ENCODE data around the gene PEPD.

PEPD gene

GRCh38 chr19:33375837-33376159 lies 145.8 kb downstream of the PEPD start:
- no peaks in the 10 kb centered on the region for H3K27me3 Mint-ChIP-seq
- DNase-seq (no peak), ATAC-seq (no peak)
- H3K9me3 Mint-ChIP-seq: no peaks in the 10 kb centered on the region
- H3K27ac Mint-ChIP-seq: peak overlapping the region in 1 of 2 donors; percentile 97
- H3K4me1 Mint-ChIP-seq: peaks cover 60% of the 10 kb centered on the region
- peak overlapping the region; percentile 83 to 95 for H3K4me3 Mint-ChIP-seq

DNA sequence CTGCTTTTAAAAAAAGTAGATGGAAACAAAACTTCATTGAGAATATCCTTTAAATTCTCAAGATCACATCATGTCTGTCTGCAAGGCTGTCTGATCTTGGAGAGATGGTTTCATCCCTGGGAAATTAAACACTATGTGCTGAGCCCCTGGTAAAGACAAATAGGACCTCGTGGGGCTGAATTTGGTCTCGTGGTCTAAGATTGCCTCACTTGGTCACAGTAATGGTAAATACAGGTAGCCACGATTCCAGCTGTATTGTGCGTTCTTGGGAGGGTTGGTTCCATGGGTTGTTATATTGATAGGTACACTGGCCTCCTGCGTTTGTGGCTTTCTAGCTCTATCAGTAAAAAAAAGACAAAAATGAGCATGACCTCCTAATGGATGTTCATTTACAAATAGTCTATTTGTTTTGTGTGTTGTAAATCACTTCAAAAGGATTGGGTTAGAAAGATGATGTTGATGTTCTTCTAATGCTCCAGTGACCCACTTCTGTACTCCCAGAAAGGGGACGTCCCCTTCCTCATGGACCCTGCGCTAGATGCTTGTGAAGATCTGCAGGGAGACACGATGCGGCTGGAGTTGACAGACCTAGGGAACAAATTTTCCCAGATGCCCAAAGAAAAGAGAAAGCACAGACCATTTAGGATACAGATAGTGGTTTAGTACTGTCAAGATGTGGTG lies 146.3 kb downstream of the PEPD start:
- no peak for ATAC-seq
- peaks cover 58% of the 10 kb centered on the region for H3K4me1 Mint-ChIP-seq

GRCh38 chr19:33374236-33374714 lies 147.3 kb downstream of the PEPD start:
- Mint-ChIP-seq H3K4me1 (peaks cover 57% of the 10 kb centered on the region), H3K27ac (peak overlapping the region; percentile 97 to 98), H3K9me3 (no peaks in the 10 kb centered on the region), H3K4me3 (peak overlapping the region; percentile 83 to 95), H3K27me3 (no peaks in the 10 kb centered on the region)
- ATAC-seq (no peak), DNase-seq (peak in 1 of 2 donors; percentile 32)

More for the DNA sequence above, 146.3 kb downstream of the PEPD start:
- no peaks in the 10 kb centered on the region for H3K9me3 Mint-ChIP-seq
- DNase-seq: no peak
- peak overlapping the region; percentile 83 to 95 for H3K4me3 Mint-ChIP-seq
- no peaks in the 10 kb centered on the region for H3K27me3 Mint-ChIP-seq
- peak overlapping the region; percentile 97 to 98 for H3K27ac Mint-ChIP-seq

DNA sequence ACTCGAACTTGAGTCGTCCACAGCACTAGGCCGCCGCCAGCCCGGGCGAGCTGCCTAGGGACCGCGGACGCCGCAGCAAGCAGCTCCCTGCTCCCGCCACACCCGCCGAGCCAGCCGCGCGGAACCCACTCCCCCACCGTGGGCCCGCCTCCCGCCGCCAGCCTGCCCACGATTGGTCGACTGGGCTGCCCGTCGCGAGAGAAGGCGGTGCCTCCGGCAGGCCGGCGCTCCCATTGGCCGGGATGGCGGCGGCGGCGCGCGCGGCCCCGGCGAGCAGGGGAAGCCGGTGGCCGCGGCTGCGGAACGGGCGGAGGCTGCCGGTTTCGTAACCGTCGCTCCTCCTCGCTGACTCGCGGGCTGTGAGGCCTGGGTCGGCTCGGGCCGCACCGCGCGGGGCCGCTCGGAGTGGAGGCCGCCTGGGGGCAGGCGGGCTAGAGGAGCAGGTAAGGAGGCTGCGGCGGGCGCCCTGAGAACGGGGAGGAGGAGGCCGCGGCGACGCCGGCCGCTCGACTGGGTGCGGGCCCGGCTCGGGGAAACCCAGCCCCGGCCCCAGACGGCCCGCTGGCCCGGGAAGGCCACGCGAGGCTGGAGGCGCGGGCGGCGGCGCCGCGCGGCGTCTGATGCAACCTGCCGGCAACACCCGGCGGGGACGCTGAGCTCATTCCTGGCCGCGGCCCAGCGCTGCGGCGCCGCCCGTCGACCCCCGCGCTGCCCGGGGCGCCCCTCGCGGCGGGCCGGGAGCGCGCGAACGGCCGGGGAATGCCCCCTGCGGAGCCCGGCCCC lies 147.9 kb downstream of the PEPD start, which contains the start of gene CEBPG:
Gene CEBPG, plus strand, starts transcription at position 257 of the 783 bp plus-strand sequence. CDS start 5,531 bp downstream, outside the sequence.
- Mint-ChIP-seq H3K4me1 (peaks cover 51% of the 10 kb centered on the region), H3K4me3 (peak within 1 kb of the TSS; percentile 84 to 95), H3K27ac (peak within 1 kb of the TSS; percentile 98 to 99), H3K27me3 (no peaks in the 10 kb centered on the region), H3K9me3 (no peaks in the 10 kb centered on the region)
- DNase-seq (peak; percentile 96 to 98), ATAC-seq (peak; percentile 92)

- DNase-seq (no peak), ATAC-seq (no peak)
- Mint-ChIP-seq H3K27me3 (no peaks in the 10 kb centered on the region), H3K9me3 (no peaks in the 10 kb centered on the region), H3K4me3 (no peak overlapping the region), H3K27ac (no peak overlapping the region), H3K4me1 (peaks cover 22% of the 10 kb centered on the region)
Observed at GRCh38 chr19:33370783-33371182, 150.8 kb downstream of the PEPD start.

DNA sequence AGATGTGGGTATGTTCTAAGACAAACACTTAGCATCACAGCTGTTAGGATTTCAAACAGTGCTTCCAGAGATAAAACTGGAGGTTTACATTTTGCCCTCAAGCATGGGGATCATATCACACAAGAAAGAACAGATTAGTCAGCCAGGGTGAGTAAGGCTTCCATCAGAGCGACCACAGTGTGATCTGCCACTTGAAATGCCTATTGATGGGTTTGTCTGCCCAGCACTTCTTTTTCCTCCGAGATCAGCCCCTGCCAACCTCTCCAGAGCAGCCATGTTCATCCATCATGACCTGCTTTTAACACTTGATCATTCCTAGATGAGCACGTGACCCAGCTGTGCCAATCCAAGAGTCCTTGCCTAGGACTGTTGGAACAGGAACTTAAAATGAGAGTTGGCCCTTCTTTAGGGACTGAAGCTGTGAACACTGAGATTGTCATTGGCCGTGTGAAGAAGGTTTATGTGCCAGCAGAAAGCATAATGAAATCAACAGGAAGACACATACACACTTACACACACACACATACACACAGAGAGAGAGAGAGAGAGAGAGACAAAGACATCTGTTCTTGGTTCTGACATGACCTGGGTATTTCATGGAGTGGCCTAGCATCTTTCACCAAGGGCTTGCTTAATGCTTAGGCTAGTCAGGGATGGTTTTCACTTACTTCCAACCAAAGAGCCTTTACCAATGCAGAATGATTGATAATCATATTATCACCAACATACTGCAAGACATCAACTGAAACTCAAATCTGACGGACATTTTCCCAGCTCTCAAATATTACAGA lies 153.3 kb downstream of the PEPD start:
- Mint-ChIP-seq H3K4me1 (peaks cover 6% of the 10 kb centered on the region), H3K9me3 (no peaks in the 10 kb centered on the region), H3K27ac (no peak overlapping the region), H3K27me3 (peaks cover 9% of the 10 kb centered on the region), H3K4me3 (no peak overlapping the region)
- ATAC-seq (no peak), DNase-seq (no peak)

- ATAC-seq (no peak), DNase-seq (no peak)
- Mint-ChIP-seq H3K27me3 (peaks cover 9% of the 10 kb centered on the region), H3K9me3 (no peaks in the 10 kb centered on the region), H3K4me1 (no peaks in the 10 kb centered on the region), H3K4me3 (no peak overlapping the region), H3K27ac (no peak overlapping the region)
Observed at GRCh38 chr19:33366897-33367296, 154.7 kb downstream of the PEPD start.

DNA sequence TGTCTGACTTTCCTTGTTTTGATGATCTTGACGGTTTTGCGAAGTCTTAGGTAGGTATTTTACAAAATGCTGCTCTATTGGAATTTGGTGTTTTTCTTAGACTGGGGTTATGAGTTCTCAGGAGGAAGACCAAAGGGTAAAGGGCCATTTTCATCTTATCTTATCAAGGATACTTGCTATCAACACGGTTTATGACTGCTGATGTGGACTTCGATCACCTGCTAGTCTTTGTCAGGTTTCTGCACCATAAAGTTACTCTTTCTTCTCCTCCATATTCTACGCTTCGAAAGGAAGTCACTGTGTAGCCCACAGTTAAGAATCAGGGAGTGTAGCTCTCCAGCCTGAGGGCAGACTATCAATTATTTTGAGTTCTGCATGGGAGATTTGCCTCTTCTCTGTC lies 155.5 kb downstream of the PEPD start:
- H3K9me3 Mint-ChIP-seq: no peaks in the 10 kb centered on the region
- peaks cover 9% of the 10 kb centered on the region for H3K27me3 Mint-ChIP-seq
- ATAC-seq: no peak
- no peak overlapping the region for H3K27ac Mint-ChIP-seq
- no peaks in the 10 kb centered on the region for H3K4me1 Mint-ChIP-seq
- H3K4me3 Mint-ChIP-seq: no peak overlapping the region
- DNase-seq: no peak

GRCh38 chr19:33365691-33366090 lies 155.9 kb downstream of the PEPD start:
- H3K9me3 Mint-ChIP-seq: no peaks in the 10 kb centered on the region
- H3K27me3 Mint-ChIP-seq: peaks cover 9% of the 10 kb centered on the region
- H3K27ac Mint-ChIP-seq: no peak overlapping the region
- no peak overlapping the region for H3K4me3 Mint-ChIP-seq
- DNase-seq: no peak
- no peak for ATAC-seq
- H3K4me1 Mint-ChIP-seq: no peaks in the 10 kb centered on the region

GRCh38 chr19:33363476-33363875 lies 158.1 kb downstream of the PEPD start:
- Mint-ChIP-seq H3K4me1 (no peaks in the 10 kb centered on the region), H3K27ac (no peak overlapping the region), H3K4me3 (no peak overlapping the region), H3K27me3 (peaks cover 9% of the 10 kb centered on the region), H3K9me3 (no peaks in the 10 kb centered on the region)
- no peak for ATAC-seq
- no peak for DNase-seq

- H3K4me1 Mint-ChIP-seq: no peaks in the 10 kb centered on the region
- DNase-seq (no peak), ATAC-seq (no peak)
- peaks cover 9% of the 10 kb centered on the region for H3K27me3 Mint-ChIP-seq
- H3K9me3 Mint-ChIP-seq: no peaks in the 10 kb centered on the region
- H3K27ac Mint-ChIP-seq: no peak overlapping the region
- H3K4me3 Mint-ChIP-seq: no peak overlapping the region
Observed at GRCh38 chr19:33362508-33363228, 158.9 kb downstream of the PEPD start.

DNA sequence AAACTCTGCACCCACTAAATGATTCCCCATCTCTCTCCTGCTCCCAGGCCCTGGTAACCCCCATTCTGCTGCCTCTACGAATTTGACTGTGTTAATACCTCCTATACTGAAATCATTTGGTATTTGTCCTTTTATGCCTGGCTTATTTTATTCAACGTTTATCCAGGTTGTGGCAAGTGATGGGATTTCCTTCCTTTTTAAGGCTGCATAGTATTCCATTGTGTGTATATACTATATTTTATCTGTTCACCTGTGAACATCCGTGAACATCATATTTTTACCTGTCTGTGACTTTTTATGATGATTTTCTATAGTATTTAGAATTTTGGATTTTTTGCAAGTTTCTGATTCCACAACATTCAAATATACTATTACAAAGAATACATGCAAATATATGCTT lies 162.0 kb downstream of the PEPD start:
- no peak overlapping the region for H3K27ac Mint-ChIP-seq
- H3K4me3 Mint-ChIP-seq: no peak overlapping the region
- DNase-seq (no peak), ATAC-seq (no peak)
- peaks cover 9 to 14% of the 10 kb centered on the region in 2 donors for H3K9me3 Mint-ChIP-seq
- H3K27me3 Mint-ChIP-seq: peaks cover 8% of the 10 kb centered on the region
- no peaks in the 10 kb centered on the region for H3K4me1 Mint-ChIP-seq

- Mint-ChIP-seq H3K27ac (peak overlapping the region in 1 of 2 donors; percentile 34), H3K4me1 (no peaks in the 10 kb centered on the region), H3K27me3 (no peaks in the 10 kb centered on the region), H3K9me3 (peaks cover 9 to 14% of the 10 kb centered on the region in 2 donors), H3K4me3 (no peak overlapping the region)
- DNase-seq (no peak), ATAC-seq (no peak)
Observed at GRCh38 chr19:33358408-33358807, 163.2 kb downstream of the PEPD start.

- DNase-seq (no peak), ATAC-seq (no peak)
- peaks cover 9 to 14% of the 10 kb centered on the region in 2 donors for H3K9me3 Mint-ChIP-seq
- no peaks in the 10 kb centered on the region for H3K4me1 Mint-ChIP-seq
- no peaks in the 10 kb centered on the region for H3K27me3 Mint-ChIP-seq
- H3K27ac Mint-ChIP-seq: no peak overlapping the region
- no peak overlapping the region for H3K4me3 Mint-ChIP-seq
Observed at GRCh38 chr19:33357556-33357955, 164.0 kb downstream of the PEPD start.

- no peak for ATAC-seq
- DNase-seq: no peak
- Mint-ChIP-seq H3K9me3 (peaks cover 9 to 14% of the 10 kb centered on the region in 2 donors), H3K27me3 (peaks cover 8% of the 10 kb centered on the region), H3K4me1 (no peaks in the 10 kb centered on the region), H3K27ac (no peak overlapping the region), H3K4me3 (no peak overlapping the region)
Observed at GRCh38 chr19:33355535-33355934, 166.1 kb downstream of the PEPD start.

Measured in stimulated activated naive CD8-positive, alpha-beta T cell treated with anti-CD3 and anti-CD28 coated beads, Interleukin-15, amount 100 ng/mL, for 72 hours (primary cell).